Body of pancreas (tissue), 4 donors: ENCODE results near the gene CNTNAP5.

ENCODE experiments used
- CTCF ChIP-seq, 7 experiments: fragments of 450-650 bp in 4 of 7; fragments of 200-600 bp in 3 of 7; sonication (generic) in 3 of 7; IDR thresholded peaks; one replicate each; pipeline ENCODE4 v1.5.1; 2016 to 2019; ENCODE audit warnings: antibody characterized with exemption in 7 of 7
- POLR2A ChIP-seq, 3 donors: fragments of 450-650 bp; IDR thresholded peaks; one replicate each; pipeline ENCODE4 v1.6.1; 2016; ENCODE audit warnings: antibody characterized with exemption in 3 of 3, mild to moderate bottlenecking in 2 of 3

DNA sequence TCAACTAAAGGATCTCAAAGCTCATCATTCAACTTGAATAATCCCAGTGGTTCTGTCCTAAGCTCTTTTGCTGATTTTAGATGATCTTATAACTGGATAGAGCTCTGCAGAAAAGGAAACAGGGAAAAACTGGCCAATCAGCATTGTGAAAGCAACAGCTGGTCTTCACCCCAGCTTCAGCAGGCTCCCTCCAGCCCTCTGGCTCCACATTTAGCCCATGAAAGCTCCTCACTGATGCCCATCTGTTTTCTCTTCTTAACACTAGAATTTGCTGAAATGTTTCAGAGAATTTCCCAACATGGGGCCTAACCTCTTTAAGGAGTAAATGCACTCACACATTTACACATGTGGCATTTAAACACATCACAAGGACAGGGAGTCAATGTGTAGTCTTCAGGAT, 223.3 kb downstream of the CNTNAP5 start:
- no peak for TF ChIP-seq CTCF (IDR thresholded peaks at IDR 0.05)
- TF ChIP-seq POLR2A (IDR thresholded peaks at IDR 0.05), result no peak
